Uterus (tissue), 2 donors: ENCODE data around the gene KRTAP29-1.

Experiments
- CTCF ChIP-seq, 4 experiments: fragments of 200-600 bp in 2 of 4; fragments of 450-650 bp in 2 of 4; sonication (generic) in 2 of 4; IDR thresholded peaks; one replicate each; pipeline ENCODE4 v1.5.1; 2016 to 2019; ENCODE audit warnings: antibody characterized with exemption in 4 of 4, mild to moderate bottlenecking in 2 of 4, moderate library complexity in 1 of 4
- POLR2A ChIP-seq, 2 donors: fragments of 450-650 bp; IDR thresholded peaks; one replicate each; pipeline ENCODE4 v1.6.1; 2016; ENCODE audit warnings: antibody characterized with exemption in 2 of 2, mild to moderate bottlenecking in 1 of 2, moderate library complexity in 1 of 2

GRCh38 chr17:41264599-41264998, 38.1 kb downstream of the KRTAP29-1 start:
- TF ChIP-seq CTCF (IDR thresholded peaks at IDR 0.05), result no peak
- TF ChIP-seq POLR2A (IDR thresholded peaks at IDR 0.05), result no peak
